GM12872 (cell line): ENCODE results near the gene EXOC3L4.

Experiments
- CTCF ChIP-seq: IDR thresholded peaks from 3 replicates; pipeline ENCODE4 v1.5.1; 2011; ENCODE audit warnings: low read depth, mild to moderate bottlenecking, low read length, moderate library complexity; ENCODE audit not compliant: insufficient read depth

EXOC3L4 gene

GRCh38 chr14:103124501-103125001, 30.0 kb downstream of the EXOC3L4 start:
- no peak for TF ChIP-seq CTCF

GRCh38 chr14:103125098-103126070, 30.9 kb downstream of the EXOC3L4 start:
- no peak for TF ChIP-seq CTCF

GRCh38 chr14:103126088-103126872, 31.8 kb downstream of the EXOC3L4 start:
- TF ChIP-seq CTCF = no peak

- TF ChIP-seq CTCF = no peak
These were observed 32.4 kb downstream of the EXOC3L4 start for GRCh38 chr14:103126873-103127304.

- no peak for TF ChIP-seq CTCF
These were observed 32.8 kb downstream of the EXOC3L4 start for GRCh38 chr14:103127356-103127755.

- no peak for TF ChIP-seq CTCF
These were observed 33.5 kb downstream of the EXOC3L4 start for GRCh38 chr14:103127861-103128598.
